WTC11 (cell line): ENCODE results near the gene SEC22C.

ENCODE experiments used
- ATF3 ChIP-seq: sonication (generic); formaldehyde crosslinking; conservative IDR thresholded peaks from 2 replicates; pipeline ENCODE4 v1.8.1; 2022; ENCODE audit warnings: mild to moderate bottlenecking, missing genetic modification reagents
- CTCF ChIP-seq: fragments of 200-600 bp; IDR thresholded peaks from 2 replicates; pipeline ENCODE4 v1.8.0; 2022; ENCODE audit warnings: antibody characterized with exemption
- ELF4 ChIP-seq: sonication (generic); formaldehyde crosslinking; IDR thresholded peaks from 2 replicates; pipeline ENCODE4 v1.8.1; 2022; ENCODE audit warnings: low read depth, mild to moderate bottlenecking, moderate library complexity, missing genetic modification reagents
- GTF2I ChIP-seq: fragments of 250-450 bp; sonication (Bioruptor Pico); conservative IDR thresholded peaks from 2 replicates; pipeline ENCODE4 v1.4.0; 2021; ENCODE audit warnings: mild to moderate bottlenecking
- MXD4 ChIP-seq: fragments of 250-450 bp; sonication (Bioruptor Pico); IDR thresholded peaks from 2 replicates; pipeline ENCODE4 v1.8.0; 2021; ENCODE audit warnings: mild to moderate bottlenecking, moderate library complexity, borderline replicate concordance
- MYBL2 ChIP-seq: sonication (generic); formaldehyde crosslinking; IDR thresholded peaks from 2 replicates; pipeline ENCODE4 v1.8.1; 2023; ENCODE audit warnings: mild to moderate bottlenecking, moderate library complexity, missing genetic modification reagents
- NFYB ChIP-seq: sonication (generic); formaldehyde crosslinking; conservative IDR thresholded peaks from 2 replicates; pipeline ENCODE4 v1.8.0; 2022; ENCODE audit warnings: low read depth, missing genetic modification reagents
- NR3C1 ChIP-seq: sonication (generic); formaldehyde crosslinking; conservative IDR thresholded peaks from 2 replicates; pipeline ENCODE4 v1.8.1; 2023; ENCODE audit warnings: low read depth, mild to moderate bottlenecking, missing genetic modification reagents
- SP1 ChIP-seq: sonication (generic); formaldehyde crosslinking; conservative IDR thresholded peaks from 2 replicates; pipeline ENCODE4 v1.8.1; 2022; ENCODE audit warnings: missing genetic modification reagents
- TP53 ChIP-seq: sonication (generic); formaldehyde crosslinking; IDR thresholded peaks from 2 replicates; pipeline ENCODE4 v1.8.1; 2023; ENCODE audit warnings: mild to moderate bottlenecking, missing genetic modification reagents
- USF2 ChIP-seq: sonication (generic); formaldehyde crosslinking; IDR thresholded peaks from 2 replicates; pipeline ENCODE4 v1.8.1; 2023; ENCODE audit warnings: mild to moderate bottlenecking, missing genetic modification reagents, moderate library complexity
- ZBTB43 ChIP-seq: sonication (generic); formaldehyde crosslinking; IDR thresholded peaks from 2 replicates; pipeline ENCODE4 v1.8.1; 2023; ENCODE audit warnings: mild to moderate bottlenecking, missing genetic modification reagents

- TF ChIP-seq CTCF (no peak), NFYB (CRISPR knock-in tag) (no peak), SP1 (CRISPR knock-in tag) (no peak), GTF2I (CRISPR knock-in tag) (no peak), MXD4 (CRISPR knock-in tag) (no peak), MYBL2 (CRISPR knock-in tag) (no peak), ELF4 (CRISPR knock-in tag) (no peak), ZBTB43 (CRISPR knock-in tag) (no peak), USF2 (CRISPR knock-in tag) (no peak), NR3C1 (CRISPR knock-in tag) (no peak), TP53 (CRISPR knock-in tag) (no peak), ATF3 (no peak)
Observed at GRCh38 chr3:42546691-42547213, 35.0 kb downstream of the SEC22C start.
